ENCODE results near the gene CFAP141.
"Not testable (repeated sequence)": the region's sequence is repeated elsewhere in the genome, so short reads cannot be mapped to it uniquely, and the experiment has no call there.

The CFAP141 gene

GRCh38 chr1:154207262-154207661 lies 1.1 kb upstream of the CFAP141 start:
- no peak for FAIRE-seq

GRCh38 chr1:154205778-154206177 lies 355 bp downstream of the CFAP141 start:
- FAIRE-seq = not testable (repeated sequence)

- FAIRE-seq = peak; percentile 66
These were observed 6.6 kb downstream of the CFAP141 start for GRCh38 chr1:154199563-154199879.

- peak; percentile 46 for FAIRE-seq
These were observed 7.2 kb downstream of the CFAP141 start for GRCh38 chr1:154198756-154199562.

GRCh38 chr1:154193821-154194220 lies 12.3 kb downstream of the CFAP141 start:
- FAIRE-seq = no peak

GRCh38 chr1:154192476-154192875 lies 13.7 kb downstream of the CFAP141 start:
- no peak for FAIRE-seq

- FAIRE-seq = no peak
These were observed 14.1 kb downstream of the CFAP141 start, which contains the start of gene TPM3 for GRCh38 chr1:154191990-154192461. Gene TPM3, minus strand, starts transcription at chr1:154192100. Its CDS starts 82 bp downstream, at chr1:154192018.

GRCh38 chr1:154190550-154190949 lies 15.6 kb downstream of the CFAP141 start:
- FAIRE-seq = no peak

- no peak for FAIRE-seq
These were observed 19.2 kb downstream of the CFAP141 start for GRCh38 chr1:154186852-154187501.

- peak; percentile 23 for FAIRE-seq
These were observed 20.0 kb downstream of the CFAP141 start for GRCh38 chr1:154186177-154186576.

GRCh38 chr1:154183046-154183915 lies 22.9 kb downstream of the CFAP141 start:
- peak; percentile 97 for FAIRE-seq

- FAIRE-seq = no peak
These were observed 23.6 kb downstream of the CFAP141 start for GRCh38 chr1:154182344-154183045.

- no peak for FAIRE-seq
These were observed 24.2 kb downstream of the CFAP141 start for GRCh38 chr1:154181944-154182343.

- FAIRE-seq = no peak
These were observed 26.0 kb downstream of the CFAP141 start for GRCh38 chr1:154179946-154180687.

GRCh38 chr1:154178911-154179811 lies 27.0 kb downstream of the CFAP141 start:
- no peak for FAIRE-seq

- FAIRE-seq = no peak
These were observed 28.1 kb downstream of the CFAP141 start for GRCh38 chr1:154178013-154178412.

- no peak for FAIRE-seq
These were observed 29.8 kb downstream of the CFAP141 start for GRCh38 chr1:154176337-154176736.

- FAIRE-seq = no peak
These were observed 31.5 kb downstream of the CFAP141 start for GRCh38 chr1:154174654-154175053.

- no peak for FAIRE-seq
These were observed 34.3 kb downstream of the CFAP141 start for GRCh38 chr1:154171880-154172279.

GRCh38 chr1:154171223-154171583 lies 34.9 kb downstream of the CFAP141 start:
- FAIRE-seq = no peak

All from TTC549 (cell line).